Mesodermal cell (in vitro differentiated cells): ENCODE results near the gene ABCA13.

Experiments used
- H3K27ac ChIP-seq: 2 replicates; pipeline ENCODE4 v1.7.0; 2013; ENCODE audit warnings: mild to moderate bottlenecking, low read depth, low read length, moderate library complexity; ENCODE audit not compliant: severe bottlenecking
- H3K36me3 ChIP-seq: 2 replicates; pipeline ENCODE4 v1.7.1; 2013; ENCODE audit warnings: mild to moderate bottlenecking, low read length, moderate library complexity; ENCODE audit not compliant: control insufficient read depth, insufficient read depth
- H3K4me1 ChIP-seq: one replicate; pipeline ENCODE4 v1.7.1; 2013; ENCODE audit warnings: mild to moderate bottlenecking, low read length; ENCODE audit not compliant: insufficient read depth, control insufficient read depth, poor library complexity, severe bottlenecking
- H3K4me3 ChIP-seq: 2 replicates; pipeline ENCODE4 v1.7.0; 2013; ENCODE audit warnings: low read length, control low read depth, mild to moderate bottlenecking; ENCODE audit not compliant: insufficient read depth, poor library complexity, severe bottlenecking; ENCODE audit errors: extremely low read depth
- H3K9me3 ChIP-seq: 2 replicates; pipeline ENCODE4 v1.7.1; 2013; ENCODE audit warnings: mild to moderate bottlenecking, low read length, moderate library complexity; ENCODE audit not compliant: control insufficient read depth
- WGBS, 2 experiments: methylation state at CpG; one replicate each; pipeline ENCODE4 v1.1.5; 2013; ENCODE audit warnings: missing lambda C conversion rate in 2 of 2; ENCODE audit not compliant: insufficient coverage in 2 of 2; 5-methylcytosine and 5-hydroxymethylcytosine counted together

ABCA13 gene

DNA sequence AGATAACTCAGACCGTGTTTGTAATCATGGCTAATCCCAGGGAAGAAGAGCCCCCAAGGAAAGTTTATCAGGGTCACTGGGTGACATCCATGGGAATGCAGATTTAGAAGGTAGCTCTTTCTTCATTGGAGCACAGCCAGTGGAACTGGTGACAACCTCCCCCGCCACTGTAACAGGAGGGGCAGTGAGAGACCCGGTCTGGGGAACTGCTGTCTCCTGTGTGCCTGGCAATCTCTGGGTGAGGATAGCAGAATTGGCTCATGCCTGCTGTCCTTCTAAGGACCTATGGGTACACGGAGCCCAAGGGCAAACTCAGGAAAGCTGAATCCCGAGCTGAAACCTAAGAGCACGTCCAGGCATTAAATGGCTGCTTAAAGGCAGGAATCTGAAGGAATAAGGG, 341.6 kb downstream of the ABCA13 start:
- Histone ChIP-seq H3K27ac (no peak overlapping the region), H3K9me3 (no peaks in the 10 kb centered on the region), H3K4me3 (no peak overlapping the region), H3K36me3 (no peaks in the 10 kb centered on the region), H3K4me1 (no peaks in the 10 kb centered on the region)
- WGBS, 2 experiments: 69 to 71% methylated on average over 5 of the region's 6 CpGs

DNA sequence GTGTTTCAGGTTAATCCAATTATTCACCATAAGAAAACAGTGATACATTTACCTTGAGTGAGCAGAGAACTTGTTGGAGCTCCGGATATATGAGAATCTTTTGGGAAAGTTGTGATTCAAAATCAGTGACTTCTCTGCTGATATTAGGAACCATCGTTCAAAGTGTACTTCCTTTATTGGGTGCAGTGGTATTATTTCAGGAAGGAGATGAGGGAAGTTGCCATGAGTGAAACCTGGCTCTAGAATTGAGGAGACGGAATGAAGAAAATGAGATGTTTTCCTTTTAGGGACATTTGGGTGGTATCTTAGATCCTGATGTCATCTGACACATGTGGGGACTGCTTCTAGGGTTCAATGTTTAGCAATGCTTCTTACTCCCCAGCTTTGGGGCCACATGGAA, 343.9 kb downstream of the ABCA13 start:
- Histone ChIP-seq H3K9me3 (no peaks in the 10 kb centered on the region), H3K4me3 (no peak overlapping the region), H3K27ac (no peak overlapping the region), H3K4me1 (no peaks in the 10 kb centered on the region), H3K36me3 (no peaks in the 10 kb centered on the region)
- WGBS, 2 experiments: 86 to 98% methylated on average over 3 of the region's 3 CpGs

GRCh38 chr7:48518092-48518491, 346.8 kb downstream of the ABCA13 start:
- H3K4me3 ChIP-seq: no peak overlapping the region
- H3K27ac ChIP-seq: no peak overlapping the region
- no CpG with 5 or more reads among the region's 2 CpGs for WGBS, 2 experiments
- no peaks in the 10 kb centered on the region for H3K36me3 ChIP-seq
- no peaks in the 10 kb centered on the region for H3K4me1 ChIP-seq
- no peaks in the 10 kb centered on the region for H3K9me3 ChIP-seq

- H3K4me1 ChIP-seq: no peaks in the 10 kb centered on the region
- H3K9me3 ChIP-seq: no peaks in the 10 kb centered on the region
- H3K36me3 ChIP-seq: no peaks in the 10 kb centered on the region
- H3K4me3 ChIP-seq: no peak overlapping the region
- no peak overlapping the region for H3K27ac ChIP-seq
These were observed 351.4 kb downstream of the ABCA13 start for GRCh38 chr7:48522692-48523091.

DNA sequence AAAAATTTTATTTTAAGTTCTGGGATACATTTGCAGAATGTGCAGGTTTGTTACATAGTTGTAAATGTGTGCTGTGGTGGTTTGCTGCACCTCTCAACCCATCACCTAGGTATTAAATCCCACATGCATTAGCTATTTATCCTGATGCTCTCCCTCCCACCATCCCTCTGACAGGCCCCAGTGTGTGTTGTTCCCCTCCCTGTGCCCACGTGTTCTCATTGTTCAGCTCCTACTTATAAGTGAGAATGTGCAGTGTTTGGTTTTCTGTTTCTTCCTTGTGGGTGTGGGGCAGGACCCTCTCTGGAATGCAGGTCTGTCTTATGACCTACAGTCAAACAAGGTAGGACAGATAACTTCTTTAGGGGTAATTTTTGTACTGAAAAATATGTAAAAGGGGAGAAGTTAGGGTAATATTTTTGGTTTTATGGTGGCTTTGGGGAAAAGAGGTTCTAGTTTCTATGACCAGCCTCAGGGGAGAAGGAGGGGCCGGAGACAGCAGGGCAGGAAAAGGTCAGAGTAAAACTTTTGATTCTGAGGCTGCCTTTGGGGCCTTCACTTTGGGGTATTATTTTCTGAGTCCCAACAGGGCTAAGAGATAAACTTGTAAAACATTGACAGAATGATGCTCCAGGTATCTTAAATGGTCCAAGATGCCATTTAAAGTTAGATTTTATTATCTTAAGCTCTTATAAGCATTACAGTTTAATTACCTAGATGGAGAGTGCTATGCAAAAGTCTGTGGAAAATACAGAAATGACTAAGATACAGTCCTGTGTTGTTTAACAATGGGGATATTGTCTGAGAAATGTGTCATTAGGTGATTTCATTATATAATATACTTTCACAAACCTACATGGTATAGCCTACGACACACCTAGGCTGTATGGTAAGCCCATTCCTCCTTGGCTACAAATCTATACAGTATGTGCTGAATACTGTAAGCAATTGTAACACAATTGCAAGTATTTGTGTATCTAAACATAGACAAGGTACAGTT, 354.8 kb downstream of the ABCA13 start:
- H3K36me3 ChIP-seq: no peaks in the 10 kb centered on the region
- no peak overlapping the region for H3K4me3 ChIP-seq
- no peaks in the 10 kb centered on the region for H3K4me1 ChIP-seq
- no peaks in the 10 kb centered on the region for H3K9me3 ChIP-seq
- H3K27ac ChIP-seq: no peak overlapping the region
- WGBS, 2 experiments: 100% methylated on average over 1 of the region's 3 CpGs

DNA sequence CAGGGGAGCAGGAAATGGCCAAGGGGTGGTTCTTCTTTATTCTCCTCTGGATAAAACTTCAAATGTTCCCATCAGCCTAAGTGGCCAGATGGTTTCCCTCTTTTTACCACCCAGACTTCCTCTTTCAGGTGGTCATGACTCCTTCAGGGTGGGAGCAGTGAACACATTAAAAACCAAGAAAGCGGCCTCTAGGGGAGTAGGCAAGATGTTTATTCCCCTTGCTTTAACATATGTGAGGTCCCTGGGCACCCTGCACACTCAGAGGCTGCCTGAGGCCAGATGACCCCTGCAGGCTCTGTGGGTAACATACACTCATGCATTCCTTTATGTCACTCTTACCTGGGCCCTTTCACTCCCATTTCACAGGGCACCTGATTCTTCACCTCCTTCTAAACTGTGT, 357.4 kb downstream of the ABCA13 start:
- Histone ChIP-seq H3K9me3 (no peaks in the 10 kb centered on the region), H3K27ac (no peak overlapping the region), H3K4me1 (no peaks in the 10 kb centered on the region), H3K36me3 (no peaks in the 10 kb centered on the region), H3K4me3 (no peak overlapping the region)
- WGBS, 2 experiments: 80% methylated on average over 1 of the region's 1 CpG; no CpG with 5 or more reads in 1 of the 2 experiments

DNA sequence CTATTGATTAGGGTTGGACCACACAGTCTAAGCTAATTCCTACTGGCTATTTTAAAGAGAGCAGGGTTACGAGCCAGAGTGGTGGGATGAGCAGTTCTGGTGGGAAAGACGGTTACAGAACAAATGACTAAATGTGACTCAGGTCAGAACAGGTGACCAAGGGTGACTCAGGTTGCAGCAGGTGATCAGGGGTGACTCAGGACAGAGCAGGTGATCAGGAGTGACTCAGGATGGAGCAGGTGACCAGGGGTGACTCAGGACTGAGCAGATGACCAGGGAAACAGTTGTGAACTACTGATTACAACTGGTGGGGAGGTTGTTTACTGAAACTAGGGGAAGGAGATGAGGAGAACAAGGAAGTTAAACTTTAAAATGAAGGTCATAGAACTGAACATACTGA, 366.3 kb downstream of the ABCA13 start:
- Histone ChIP-seq H3K27ac (no peak overlapping the region), H3K9me3 (peaks cover 11% of the 10 kb centered on the region), H3K36me3 (no peaks in the 10 kb centered on the region), H3K4me1 (no peaks in the 10 kb centered on the region), H3K4me3 (no peak overlapping the region)
- 90 to 95% methylated on average over 2 of the region's 2 CpGs for WGBS, 2 experiments

DNA sequence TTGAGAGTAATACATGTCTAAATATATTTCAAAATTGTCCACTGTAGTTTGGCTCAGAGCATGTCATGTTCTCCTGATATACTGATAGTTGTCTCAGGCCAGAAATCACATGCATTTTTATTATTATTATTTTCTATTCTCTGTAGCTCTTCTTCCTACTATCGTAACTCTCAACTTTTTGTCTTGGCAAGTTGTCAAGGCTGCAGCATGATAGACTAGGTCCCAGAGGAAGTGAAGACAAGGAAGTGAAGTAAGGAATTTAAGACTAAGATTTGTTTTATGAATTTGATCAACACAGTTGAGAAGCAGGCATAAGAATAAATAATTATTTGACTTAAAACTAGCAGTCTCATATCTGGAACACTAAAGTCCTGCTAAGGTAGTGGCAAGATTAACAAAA, 369.5 kb downstream of the ABCA13 start:
- no peak overlapping the region for H3K27ac ChIP-seq
- H3K9me3 ChIP-seq: peaks cover 9% of the 10 kb centered on the region
- H3K36me3 ChIP-seq: no peaks in the 10 kb centered on the region
- H3K4me3 ChIP-seq: no peak overlapping the region
- WGBS, 2 experiments: no CpG with 5 or more reads among the region's 1 CpG
- H3K4me1 ChIP-seq: no peaks in the 10 kb centered on the region

GRCh38 chr7:48548667-48549066, 377.4 kb downstream of the ABCA13 start:
- Histone ChIP-seq H3K27ac (no peak overlapping the region), H3K4me1 (no peaks in the 10 kb centered on the region), H3K4me3 (no peak overlapping the region), H3K9me3 (no peaks in the 10 kb centered on the region), H3K36me3 (no peaks in the 10 kb centered on the region)
- WGBS, 2 experiments: 100% methylated on average over 1 of the region's 2 CpGs

GRCh38 chr7:48551652-48552051, 380.4 kb downstream of the ABCA13 start:
- H3K9me3 ChIP-seq: no peaks in the 10 kb centered on the region
- no peak overlapping the region for H3K27ac ChIP-seq
- H3K4me1 ChIP-seq: no peaks in the 10 kb centered on the region
- no peak overlapping the region for H3K4me3 ChIP-seq
- H3K36me3 ChIP-seq: no peaks in the 10 kb centered on the region

GRCh38 chr7:48563334-48563733, 392.1 kb downstream of the ABCA13 start:
- H3K36me3 ChIP-seq: no peaks in the 10 kb centered on the region
- 85 to 100% methylated on average over 1 of the region's 1 CpG for WGBS, 2 experiments
- H3K4me1 ChIP-seq: no peaks in the 10 kb centered on the region
- H3K27ac ChIP-seq: no peak overlapping the region
- no peaks in the 10 kb centered on the region for H3K9me3 ChIP-seq
- no peak overlapping the region for H3K4me3 ChIP-seq
